Esophagus squamous epithelium (tissue), 5 donors: ENCODE data around the gene LIX1L. TPM values are rescaled to one million over a fixed set of nuclear protein-coding genes. Genes with fewer than 3 reads are reported as not detected.

Source experiments
- DNase-seq: peaks from one replicate; lab custom pipeline; 2025; lab: John Stamatoyannopoulos, UW
- H3K27ac ChIP-seq, 4 donors: fragments of 200-600 bp; sonication (generic); one replicate each; pipeline ENCODE4 v1.5.1; 2016 to 2019; ENCODE audit warnings: mild to moderate bottlenecking in 1 of 4
- H3K27me3 ChIP-seq, 4 donors: fragments of 200-600 bp; sonication (generic); 1 replicate in 3 of 4; 2 replicates in 1 of 4; pipeline versions ENCODE4 v1.5.1 to v1.6.0; 2017 to 2021; ENCODE audit warnings: antibody characterized with exemption in 1 of 4
- H3K36me3 ChIP-seq, 3 donors: fragments of 200-600 bp; sonication (generic); one replicate each; pipeline ENCODE4 v1.5.1; 2016 to 2019
- H3K4me1 ChIP-seq, 3 donors: fragments of 200-600 bp; sonication (generic); one replicate each; pipeline ENCODE4 v1.5.1; 2017 to 2019
- H3K4me3 ChIP-seq, 4 donors: fragments of 200-600 bp; sonication (generic); 1 replicate in 3 of 4; 2 replicates in 1 of 4; pipeline ENCODE4 v1.5.1; 2016 to 2019; ENCODE audit warnings: mild to moderate bottlenecking in 2 of 4, moderate library complexity in 1 of 4
- H3K9me3 ChIP-seq, 3 donors: fragments of 200-600 bp; sonication (generic); one replicate each; pipeline ENCODE4 v1.5.1; 2016 to 2019
- POLR2A ChIP-seq, 4 donors: fragments of 450-650 bp; IDR thresholded peaks; one replicate each; pipeline ENCODE4 v1.6.1; 2017; ENCODE audit warnings: antibody characterized with exemption in 4 of 4, mild to moderate bottlenecking in 4 of 4, moderate library complexity in 3 of 4
- WGBS, 2 donors: methylation state at CpG; one replicate each; pipeline ENCODE4 v1.1.5; 2018; 5-methylcytosine and 5-hydroxymethylcytosine counted together
- intact Hi-C: fragments of 100-400 bp; cut with DNase I; formaldehyde crosslinking; loops from one replicate; pipeline ENCODE4 v1.15.0; 2022
- total RNA-seq, 4 donors: library from RNA; depleted of rRNA; stranded (reverse); fragments of >200 nt; gene quantifications; one replicate each; pipeline ENCODE4 v1.1.0, GENCODE V29; 2016
- TF ChIP-seq, protein P1 (sequence below), 6 experiments: fragments of 450-650 bp in 4 of 6; fragments of 200-600 bp in 2 of 6; sonication (generic) in 2 of 6; IDR thresholded peaks; one replicate each; pipeline ENCODE4 v1.5.1; 2016 to 2019; ENCODE audit warnings: antibody characterized with exemption in 6 of 6, mild to moderate bottlenecking in 4 of 6, moderate library complexity in 4 of 6
- donor health status: DM: yes; HTN: yes; CAD: no.

LIX1L gene
- total RNA-seq, 4 donors from 2014 or later: 1.9 to 12.2 (median 5.9) TPM

DNA sequence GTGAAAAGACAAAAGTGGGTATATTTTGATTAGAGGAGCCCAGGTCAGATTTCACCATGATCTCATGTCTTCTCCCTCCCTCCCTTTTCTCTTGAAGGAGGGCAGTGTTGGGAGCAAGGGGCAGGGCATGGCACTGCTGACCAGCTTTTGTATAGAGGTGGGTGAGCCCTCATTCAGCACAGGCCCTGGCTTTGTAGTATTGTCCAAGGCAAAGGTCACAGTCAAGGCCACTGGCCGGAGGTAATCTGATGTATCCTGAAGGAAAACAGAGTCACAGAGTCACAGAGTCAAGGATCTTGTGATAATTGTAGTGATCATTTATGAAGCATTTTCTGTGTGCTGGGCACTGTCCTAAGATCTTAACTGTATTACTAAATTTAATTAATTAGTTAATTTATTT lies 59.8 kb downstream of the LIX1L start:
- Histone ChIP-seq H3K27ac (no peak overlapping the region), H3K36me3 (peaks cover 0 to 8% (median 0%) of the 10 kb centered on the region in 3 donors), H3K27me3 (no peaks in the 10 kb centered on the region), H3K9me3 (no peaks in the 10 kb centered on the region), H3K4me1 (peaks cover 0 to 4% (median 1%) of the 10 kb centered on the region in 3 donors), H3K4me3 (no peak overlapping the region)
- intact Hi-C loops: no loop called here
- TF ChIP-seq, protein P1, sequence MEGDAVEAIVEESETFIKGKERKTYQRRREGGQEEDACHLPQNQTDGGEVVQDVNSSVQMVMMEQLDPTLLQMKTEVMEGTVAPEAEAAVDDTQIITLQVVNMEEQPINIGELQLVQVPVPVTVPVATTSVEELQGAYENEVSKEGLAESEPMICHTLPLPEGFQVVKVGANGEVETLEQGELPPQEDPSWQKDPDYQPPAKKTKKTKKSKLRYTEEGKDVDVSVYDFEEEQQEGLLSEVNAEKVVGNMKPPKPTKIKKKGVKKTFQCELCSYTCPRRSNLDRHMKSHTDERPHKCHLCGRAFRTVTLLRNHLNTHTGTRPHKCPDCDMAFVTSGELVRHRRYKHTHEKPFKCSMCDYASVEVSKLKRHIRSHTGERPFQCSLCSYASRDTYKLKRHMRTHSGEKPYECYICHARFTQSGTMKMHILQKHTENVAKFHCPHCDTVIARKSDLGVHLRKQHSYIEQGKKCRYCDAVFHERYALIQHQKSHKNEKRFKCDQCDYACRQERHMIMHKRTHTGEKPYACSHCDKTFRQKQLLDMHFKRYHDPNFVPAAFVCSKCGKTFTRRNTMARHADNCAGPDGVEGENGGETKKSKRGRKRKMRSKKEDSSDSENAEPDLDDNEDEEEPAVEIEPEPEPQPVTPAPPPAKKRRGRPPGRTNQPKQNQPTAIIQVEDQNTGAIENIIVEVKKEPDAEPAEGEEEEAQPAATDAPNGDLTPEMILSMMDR (IDR thresholded peaks at IDR 0.05): no peak
- TF ChIP-seq POLR2A (IDR thresholded peaks at IDR 0.05): no peak
- WGBS, 2 donors: 67 to 88% methylated on average over 1 of the region's 1 CpG
- no peak for DNase-seq

DNA sequence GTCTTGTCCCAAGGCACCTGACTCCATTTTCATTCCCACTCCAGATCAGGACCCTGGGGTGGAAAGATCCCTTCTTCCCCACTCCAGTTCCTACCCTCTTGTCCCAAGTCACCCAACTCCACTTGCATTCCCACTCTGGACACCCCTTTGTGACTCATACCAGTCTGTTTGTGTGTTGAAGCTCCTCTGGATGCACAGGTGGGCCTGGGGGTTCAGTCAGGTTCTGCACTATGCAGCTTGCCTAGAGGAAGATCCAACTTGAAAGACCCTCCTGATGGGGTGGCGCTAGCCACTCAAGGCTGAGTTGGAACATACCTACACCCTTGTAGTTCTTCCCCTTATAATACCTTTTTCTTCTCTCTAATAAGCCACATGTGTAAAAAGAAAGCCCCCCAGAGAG lies 62.3 kb downstream of the LIX1L start:
- no peak for DNase-seq
- no peaks in the 10 kb centered on the region for H3K36me3 ChIP-seq
- H3K4me3 ChIP-seq: no peak overlapping the region
- intact Hi-C loops: no loop called here
- TF ChIP-seq, protein P1 (IDR thresholded peaks at IDR 0.05): no peak
- no peak for TF ChIP-seq POLR2A (IDR thresholded peaks at IDR 0.05)
- no peaks in the 10 kb centered on the region for H3K9me3 ChIP-seq
- H3K27ac ChIP-seq: no peak overlapping the region
- H3K27me3 ChIP-seq: no peaks in the 10 kb centered on the region
- peaks cover 20 to 29% (median 20%) of the 10 kb centered on the region in 3 donors for H3K4me1 ChIP-seq
- WGBS, 2 donors: 80% methylated on average over 1 of the region's 1 CpG; no CpG with 5 or more reads in 1 of the 2 donors

DNA sequence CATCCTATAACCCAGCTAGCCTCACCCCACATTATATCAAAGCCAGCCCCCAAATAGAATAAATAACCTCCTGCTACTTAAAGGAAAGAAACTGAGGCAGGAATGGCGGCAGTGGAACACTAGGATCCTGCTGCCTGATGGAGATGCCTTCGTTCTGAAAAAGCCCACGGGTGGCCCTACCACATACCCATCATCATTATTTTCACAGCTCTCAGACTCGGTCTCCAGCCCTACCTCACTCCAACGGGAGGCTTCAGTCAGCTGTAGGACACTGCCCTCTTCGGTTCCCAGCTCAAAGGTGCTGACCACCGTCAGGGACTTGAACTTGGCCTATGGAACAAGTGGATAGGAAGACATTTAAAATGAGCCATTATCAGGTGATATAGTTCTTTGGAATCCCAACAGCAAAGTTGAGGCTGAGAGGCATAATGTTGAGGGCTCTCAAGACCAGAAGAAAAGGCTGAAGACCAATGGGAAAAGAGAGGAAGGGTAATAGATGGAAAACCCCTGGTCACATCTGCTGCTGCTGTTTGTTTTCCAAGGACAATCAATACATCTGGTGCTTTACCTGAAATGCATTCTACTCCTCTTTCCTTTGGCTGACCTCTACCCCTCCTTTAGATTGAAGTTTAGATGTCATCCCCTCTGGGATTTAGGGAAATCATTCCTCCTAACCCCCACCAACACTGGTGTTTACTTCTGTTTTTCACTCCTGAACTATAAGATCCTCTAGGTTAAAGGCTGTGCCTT lies 64.3 kb downstream of the LIX1L start:
- WGBS, 2 donors: 88 to 91% methylated on average over 7 of the region's 7 CpGs
- H3K9me3 ChIP-seq: no peaks in the 10 kb centered on the region
- TF ChIP-seq, protein P1 (IDR thresholded peaks at IDR 0.05): no peak
- TF ChIP-seq POLR2A (IDR thresholded peaks at IDR 0.05): no peak
- DNase-seq: no peak
- H3K4me3 ChIP-seq: no peak overlapping the region
- H3K36me3 ChIP-seq: no peaks in the 10 kb centered on the region
- peak overlapping the region; percentile 80 to 93 (median 90) for H3K27ac ChIP-seq
- peaks cover 20 to 38% (median 20%) of the 10 kb centered on the region in 3 donors for H3K4me1 ChIP-seq
- no peaks in the 10 kb centered on the region for H3K27me3 ChIP-seq
- intact Hi-C loops: no loop called here

DNA sequence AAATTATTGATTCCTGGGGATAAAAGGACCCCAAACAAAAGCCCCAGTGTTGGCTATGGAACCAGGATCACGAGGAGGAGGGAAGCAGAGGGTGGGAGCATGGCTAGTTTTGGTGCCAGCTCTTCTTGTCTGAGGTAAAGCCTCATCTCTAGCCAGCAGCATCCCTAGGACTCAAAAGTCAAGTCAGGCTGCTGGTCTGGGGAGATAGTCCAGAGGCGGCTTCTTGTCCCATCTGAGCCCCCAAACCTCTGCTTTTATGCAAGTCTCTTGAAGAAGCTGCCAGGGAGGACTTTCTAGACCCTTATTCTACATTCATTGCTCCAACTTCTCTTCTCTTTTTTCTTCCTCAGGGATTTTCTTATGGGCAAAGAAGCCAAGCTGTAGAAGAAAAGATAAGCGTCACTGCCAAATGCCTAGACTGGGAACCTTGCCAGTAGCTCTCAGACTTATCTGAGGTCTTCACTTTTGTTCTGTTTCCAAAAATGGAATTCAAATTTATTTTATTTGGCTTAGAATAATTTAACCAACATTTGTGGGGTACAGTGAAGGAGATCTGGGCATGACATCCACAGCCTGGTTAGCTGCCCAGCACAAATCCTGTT lies 65.2 kb downstream of the LIX1L start:
- Histone ChIP-seq H3K4me1 (peaks cover 20 to 39% (median 20%) of the 10 kb centered on the region in 3 donors), H3K9me3 (no peaks in the 10 kb centered on the region), H3K27ac (peak overlapping the region; percentile 80 to 93 (median 90)), H3K4me3 (peak overlapping the region in 2 of 4 donors; percentile 23 to 32), H3K27me3 (no peaks in the 10 kb centered on the region), H3K36me3 (no peaks in the 10 kb centered on the region)
- intact Hi-C loops: no loop called here
- 29 to 46% methylated on average over 3 of the region's 3 CpGs for WGBS, 2 donors
- no peak for DNase-seq
- TF ChIP-seq, protein P1 (IDR thresholded peaks at IDR 0.05): no peak
- TF ChIP-seq POLR2A (IDR thresholded peaks at IDR 0.05): no peak
